ENCODE results near the gene RPTOR.

RPTOR gene

DNA sequence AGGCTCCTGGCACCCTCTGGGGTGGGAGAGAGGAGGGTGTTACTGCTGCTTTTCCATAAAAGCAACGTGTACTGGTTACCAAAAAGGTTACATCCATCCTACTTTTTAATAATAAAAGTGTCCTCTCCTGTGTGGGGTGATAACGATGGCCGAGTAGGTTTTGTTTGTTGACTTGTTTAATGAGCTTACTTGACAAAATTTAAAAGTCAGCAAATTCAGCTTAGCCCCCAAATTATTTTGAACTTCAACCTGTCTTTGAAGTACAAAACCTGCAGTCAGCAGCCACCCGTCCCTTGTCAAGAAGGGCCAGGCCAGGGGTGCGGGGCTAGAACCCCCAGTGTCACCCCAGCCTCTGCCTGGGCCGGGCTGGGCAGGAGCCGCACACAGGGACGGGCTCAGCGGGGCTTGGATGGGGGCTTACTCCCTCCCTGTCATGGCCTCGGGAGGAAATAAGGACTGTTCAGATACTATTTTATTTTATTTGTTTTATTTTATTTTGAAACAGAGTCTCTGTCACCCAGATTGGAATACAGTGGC is 343.1 kb downstream of the RPTOR start:
- TF ChIP-seq SPI1 (IDR thresholded peaks at IDR 0.05; ENCODE audit: borderline replicate concordance, low read depth) (no peak), POLR2AphosphoS5 (IDR thresholded peaks at IDR 0.05; ENCODE audit: low read depth) (no peak), GABPA (IDR thresholded peaks at IDR 0.05; ENCODE audit: low read depth) (no peak)
- TF ChIP-seq, protein P1, sequence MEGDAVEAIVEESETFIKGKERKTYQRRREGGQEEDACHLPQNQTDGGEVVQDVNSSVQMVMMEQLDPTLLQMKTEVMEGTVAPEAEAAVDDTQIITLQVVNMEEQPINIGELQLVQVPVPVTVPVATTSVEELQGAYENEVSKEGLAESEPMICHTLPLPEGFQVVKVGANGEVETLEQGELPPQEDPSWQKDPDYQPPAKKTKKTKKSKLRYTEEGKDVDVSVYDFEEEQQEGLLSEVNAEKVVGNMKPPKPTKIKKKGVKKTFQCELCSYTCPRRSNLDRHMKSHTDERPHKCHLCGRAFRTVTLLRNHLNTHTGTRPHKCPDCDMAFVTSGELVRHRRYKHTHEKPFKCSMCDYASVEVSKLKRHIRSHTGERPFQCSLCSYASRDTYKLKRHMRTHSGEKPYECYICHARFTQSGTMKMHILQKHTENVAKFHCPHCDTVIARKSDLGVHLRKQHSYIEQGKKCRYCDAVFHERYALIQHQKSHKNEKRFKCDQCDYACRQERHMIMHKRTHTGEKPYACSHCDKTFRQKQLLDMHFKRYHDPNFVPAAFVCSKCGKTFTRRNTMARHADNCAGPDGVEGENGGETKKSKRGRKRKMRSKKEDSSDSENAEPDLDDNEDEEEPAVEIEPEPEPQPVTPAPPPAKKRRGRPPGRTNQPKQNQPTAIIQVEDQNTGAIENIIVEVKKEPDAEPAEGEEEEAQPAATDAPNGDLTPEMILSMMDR (IDR thresholded peaks at IDR 0.05; ENCODE audit: insufficient read depth, low read length): no peak
- TF ChIP-seq, protein P2, sequence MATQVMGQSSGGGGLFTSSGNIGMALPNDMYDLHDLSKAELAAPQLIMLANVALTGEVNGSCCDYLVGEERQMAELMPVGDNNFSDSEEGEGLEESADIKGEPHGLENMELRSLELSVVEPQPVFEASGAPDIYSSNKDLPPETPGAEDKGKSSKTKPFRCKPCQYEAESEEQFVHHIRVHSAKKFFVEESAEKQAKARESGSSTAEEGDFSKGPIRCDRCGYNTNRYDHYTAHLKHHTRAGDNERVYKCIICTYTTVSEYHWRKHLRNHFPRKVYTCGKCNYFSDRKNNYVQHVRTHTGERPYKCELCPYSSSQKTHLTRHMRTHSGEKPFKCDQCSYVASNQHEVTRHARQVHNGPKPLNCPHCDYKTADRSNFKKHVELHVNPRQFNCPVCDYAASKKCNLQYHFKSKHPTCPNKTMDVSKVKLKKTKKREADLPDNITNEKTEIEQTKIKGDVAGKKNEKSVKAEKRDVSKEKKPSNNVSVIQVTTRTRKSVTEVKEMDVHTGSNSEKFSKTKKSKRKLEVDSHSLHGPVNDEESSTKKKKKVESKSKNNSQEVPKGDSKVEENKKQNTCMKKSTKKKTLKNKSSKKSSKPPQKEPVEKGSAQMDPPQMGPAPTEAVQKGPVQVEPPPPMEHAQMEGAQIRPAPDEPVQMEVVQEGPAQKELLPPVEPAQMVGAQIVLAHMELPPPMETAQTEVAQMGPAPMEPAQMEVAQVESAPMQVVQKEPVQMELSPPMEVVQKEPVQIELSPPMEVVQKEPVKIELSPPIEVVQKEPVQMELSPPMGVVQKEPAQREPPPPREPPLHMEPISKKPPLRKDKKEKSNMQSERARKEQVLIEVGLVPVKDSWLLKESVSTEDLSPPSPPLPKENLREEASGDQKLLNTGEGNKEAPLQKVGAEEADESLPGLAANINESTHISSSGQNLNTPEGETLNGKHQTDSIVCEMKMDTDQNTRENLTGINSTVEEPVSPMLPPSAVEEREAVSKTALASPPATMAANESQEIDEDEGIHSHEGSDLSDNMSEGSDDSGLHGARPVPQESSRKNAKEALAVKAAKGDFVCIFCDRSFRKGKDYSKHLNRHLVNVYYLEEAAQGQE (IDR thresholded peaks at IDR 0.05; ENCODE audit: insufficient replicate concordance, low read depth): no peak

DNA sequence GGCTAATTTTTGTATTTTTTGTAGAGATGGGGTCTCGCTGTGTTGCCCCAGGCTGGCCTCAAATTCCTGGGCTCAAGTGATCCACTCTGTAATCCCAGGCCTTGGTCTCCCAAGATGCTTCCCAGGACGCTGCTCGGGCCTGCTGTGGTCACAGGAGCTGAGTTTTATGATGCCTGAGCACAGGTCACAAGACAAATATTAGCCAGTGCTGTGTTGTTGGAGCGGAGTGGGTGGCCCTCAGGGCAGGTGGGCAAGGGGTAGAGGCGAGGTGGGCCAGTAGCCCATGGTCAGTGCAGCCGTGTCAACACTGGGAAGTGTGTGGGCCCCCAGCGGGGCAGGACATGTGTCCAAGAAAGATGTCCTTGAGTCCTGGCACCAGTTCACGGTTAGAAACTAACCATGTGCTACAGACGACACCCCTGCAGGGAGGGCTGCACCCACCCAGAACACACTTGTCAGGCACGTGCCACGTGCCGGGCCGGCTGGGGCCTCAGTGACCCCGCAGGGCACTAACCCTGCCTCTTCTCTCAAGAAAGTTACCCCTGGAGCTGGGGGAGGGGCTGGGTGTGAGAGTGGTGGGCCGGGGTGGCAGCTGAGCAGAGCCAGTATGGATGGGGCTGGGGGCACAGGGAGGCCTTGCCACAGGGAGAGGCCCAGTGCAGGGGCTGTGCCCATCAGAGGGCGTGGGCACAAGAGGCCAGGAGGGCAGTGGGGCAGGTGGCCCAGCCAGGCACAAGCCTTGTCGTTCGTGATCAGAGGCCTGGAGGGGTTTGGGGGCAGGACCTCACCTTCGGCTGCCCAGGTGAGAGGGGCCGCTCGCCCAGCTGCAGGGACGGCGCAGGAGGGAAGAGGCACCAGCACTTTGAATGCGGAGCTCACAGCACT is 343.9 kb downstream of the RPTOR start:
- no peak for DNase-seq (ENCODE audit: low read depth in 1 of 2, low spot score in 1 of 2)
- H3K4me3 ChIP-seq (replicated peaks; ENCODE audit: insufficient read depth, low read length): no peak overlapping the region
- TF ChIP-seq GABPA (IDR thresholded peaks at IDR 0.05; ENCODE audit: low read depth) (no peak), POLR2AphosphoS5 (IDR thresholded peaks at IDR 0.05; ENCODE audit: low read depth) (no peak), SPI1 (IDR thresholded peaks at IDR 0.05; ENCODE audit: borderline replicate concordance, low read depth) (no peak)
- TF ChIP-seq, protein P2 (IDR thresholded peaks at IDR 0.05; ENCODE audit: insufficient replicate concordance, low read depth): no peak
- TF ChIP-seq, protein P1 (IDR thresholded peaks at IDR 0.05; ENCODE audit: insufficient read depth, low read length): no peak
- H3K27me3 ChIP-seq (ENCODE audit: insufficient read depth, poor library complexity, severe bottlenecking): no peaks in the 10 kb centered on the region
- H3K27ac ChIP-seq (replicated peaks): no peak overlapping the region

More for the DNA sequence above, 343.1 kb downstream of the RPTOR start:
- no peaks in the 10 kb centered on the region for H3K27me3 ChIP-seq (ENCODE audit: insufficient read depth, poor library complexity, severe bottlenecking)
- no peak for DNase-seq (ENCODE audit: low read depth in 1 of 2, low spot score in 1 of 2)
- no peak overlapping the region for H3K4me3 ChIP-seq (replicated peaks; ENCODE audit: insufficient read depth, low read length)
- H3K27ac ChIP-seq (replicated peaks): no peak overlapping the region

DNA sequence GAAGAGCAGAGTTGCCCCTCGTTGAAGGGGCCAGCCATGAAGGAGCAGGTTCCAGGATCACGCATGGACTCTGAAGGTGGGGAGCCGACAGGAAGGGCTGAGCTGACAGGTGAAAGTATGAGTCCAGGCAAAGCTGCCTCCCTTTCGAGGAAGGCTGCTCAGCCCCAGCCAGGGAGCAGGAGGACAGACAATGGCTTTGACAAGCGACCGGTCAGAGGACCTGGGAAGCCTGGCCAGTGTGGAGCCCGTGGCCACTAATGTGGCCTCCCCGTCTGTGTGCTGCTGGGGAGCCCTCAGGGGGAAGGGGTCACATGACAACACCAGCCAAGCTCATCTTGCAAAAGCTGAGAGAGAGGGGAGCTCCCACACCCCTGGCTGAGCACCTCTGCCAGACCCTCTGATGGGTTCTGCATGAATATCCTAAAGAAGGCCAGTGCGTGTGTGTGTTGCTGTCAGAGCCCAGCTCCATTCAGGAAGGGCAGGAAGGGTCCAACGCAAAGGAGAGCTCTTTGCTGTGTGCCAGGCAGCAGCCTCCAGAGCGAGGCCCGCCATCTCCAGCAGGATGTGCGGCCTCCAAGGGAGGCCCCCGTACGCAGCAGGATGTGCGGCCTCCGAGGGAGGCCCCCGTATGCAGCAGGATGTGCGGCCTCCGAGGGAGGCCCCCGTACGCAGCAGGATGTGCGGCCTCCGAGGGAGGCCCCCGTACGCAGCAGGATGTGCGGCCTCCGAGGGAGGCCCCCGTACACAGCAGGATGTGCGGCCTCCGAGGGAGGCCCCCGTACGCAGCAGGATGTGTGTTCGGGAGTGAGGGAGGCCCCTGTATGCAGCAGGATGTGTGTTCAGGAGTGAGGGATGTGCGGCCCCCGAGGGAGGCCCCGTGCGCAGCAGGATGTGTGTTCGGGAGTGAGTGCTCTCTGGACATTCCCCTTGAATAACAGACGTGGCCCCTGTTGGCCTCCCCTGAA is 344.9 kb downstream of the RPTOR start:
- Histone ChIP-seq H3K27me3 (ENCODE audit: insufficient read depth, poor library complexity, severe bottlenecking) (no peaks in the 10 kb centered on the region), H3K27ac (replicated peaks) (no peak overlapping the region), H3K4me3 (replicated peaks; ENCODE audit: insufficient read depth, low read length) (no peak overlapping the region)
- no peak for DNase-seq (ENCODE audit: low read depth in 1 of 2, low spot score in 1 of 2)
- TF ChIP-seq SPI1 (IDR thresholded peaks at IDR 0.05; ENCODE audit: borderline replicate concordance, low read depth): no peak
- TF ChIP-seq, protein P2 (IDR thresholded peaks at IDR 0.05; ENCODE audit: insufficient replicate concordance, low read depth): no peak
- TF ChIP-seq POLR2AphosphoS5 (IDR thresholded peaks at IDR 0.05; ENCODE audit: low read depth): no peak
- TF ChIP-seq, protein P1 (IDR thresholded peaks at IDR 0.05; ENCODE audit: insufficient read depth, low read length): no peak
- TF ChIP-seq GABPA (IDR thresholded peaks at IDR 0.05; ENCODE audit: low read depth): no peak
